H1 (cell line): ENCODE data around the gene RPTOR. TPM values are rescaled to one million over a fixed set of nuclear protein-coding genes. Genes with fewer than 3 reads are reported as not detected.

Experiments used
- CTCF ChIA-PET: fragments of 300-600 bp; sonication (Branson Sonifier 250); formaldehyde crosslinking; loops from one replicate; lab custom pipeline; 2021; ENCODE audit not compliant: partially characterized antibody; lab: Charles Lee
- POLR2A ChIA-PET: fragments of 300-600 bp; sonication (Branson Sonifier 250); formaldehyde crosslinking; loops from one replicate; lab custom pipeline; 2021; ENCODE audit warnings: inconsistent platforms; ENCODE audit not compliant: partially characterized antibody; lab: Charles Lee
- DNase-seq, 2 experiments: peaks; one replicate each; pipeline versions ENCODE4 v3.0.0 to v3.0.0-alpha.2; 2010 to 2022; ENCODE audit warnings: low spot score in 2 of 2, low read depth in 1 of 2, mixed read lengths in 1 of 2
- FAIRE-seq: peaks from 2 replicates; lab custom pipeline; 2011; peaks lifted over from hg19 to GRCh38; lab: Jason Lieb, UNC
- H2AFZ ChIP-seq: 2 replicates; pipeline ENCODE4 v1.8.1; 2012; ENCODE audit warnings: low read length, inconsistent platforms
- H2AK5ac ChIP-seq: 2 replicates; pipeline ENCODE4 v1.6.1; 2013; ENCODE audit warnings: low read depth, low read length
- H2BK120ac ChIP-seq: replicated peaks from 2 replicates; pipeline ENCODE3; 2013; ENCODE audit warnings: low read depth, low read length, inconsistent platforms
- H2BK12ac ChIP-seq: 2 replicates; pipeline ENCODE4 v1.6.1; 2013; ENCODE audit warnings: low read depth, low read length
- H2BK15ac ChIP-seq: 2 replicates; pipeline ENCODE4 v1.6.1; 2013; ENCODE audit warnings: low read length
- H2BK20ac ChIP-seq: 2 replicates; pipeline ENCODE4 v1.6.1; 2013; ENCODE audit warnings: low read length
- H2BK5ac ChIP-seq: 2 replicates; pipeline ENCODE4 v1.6.1; 2013; ENCODE audit warnings: low read depth, low read length
- H3K14ac ChIP-seq: 2 replicates; pipeline ENCODE4 v1.6.1; 2013; ENCODE audit warnings: inconsistent platforms; ENCODE audit not compliant: insufficient read length
- H3K18ac ChIP-seq: 2 replicates; pipeline ENCODE4 v1.6.1; 2013; ENCODE audit warnings: low read length; ENCODE audit errors: extremely low read depth
- H3K23ac ChIP-seq: 2 replicates; pipeline ENCODE4 v1.6.1; 2013; ENCODE audit warnings: inconsistent platforms; ENCODE audit not compliant: insufficient read length
- H3K23me2 ChIP-seq: 2 replicates; pipeline ENCODE4 v1.6.1; 2013; ENCODE audit warnings: low read depth, low read length
- H3K27ac ChIP-seq: 2 replicates; pipeline ENCODE4 v1.6.1; 2011; ENCODE audit warnings: low read depth, low read length, inconsistent platforms
- H3K27me3 ChIP-seq, 4 experiments: replicated peaks in 1 of 4; 1 replicate in 1 of 4; 2 replicates in 3 of 4; pipeline versions ENCODE4 v1.6.1 to v1.8.1; 2011 to 2013; ENCODE audit warnings: low read length in 3 of 4, mild to moderate bottlenecking in 3 of 4, inconsistent platforms in 2 of 4, mixed read lengths in 2 of 4, moderate library complexity in 1 of 4; ENCODE audit not compliant: control insufficient read depth in 3 of 4, insufficient read depth in 3 of 4; ENCODE audit errors: extremely low read depth in 1 of 4
- H3K36me3 ChIP-seq, 4 experiments: 2 replicates each; pipeline versions ENCODE4 v1.6.1 to v1.8.1; 2011 to 2013; ENCODE audit warnings: mild to moderate bottlenecking in 4 of 4, low read length in 3 of 4, moderate library complexity in 2 of 4, control low read depth in 1 of 4, inconsistent platforms in 1 of 4; ENCODE audit not compliant: insufficient read depth in 4 of 4, control insufficient read depth in 2 of 4
- H3K4ac ChIP-seq: replicated peaks from 2 replicates; pipeline ENCODE3; 2013; ENCODE audit warnings: low read length, low read depth, mixed read lengths, inconsistent platforms; ENCODE audit not compliant: insufficient read length
- H3K4me1 ChIP-seq, 4 experiments: replicated peaks in 1 of 4; 1 replicate in 1 of 4; 2 replicates in 3 of 4; pipeline versions ENCODE4 v1.6.1 to v1.8.1; 2011 to 2013; ENCODE audit warnings: low read length in 3 of 4, inconsistent platforms in 2 of 4, mixed read lengths in 1 of 4; ENCODE audit not compliant: insufficient read depth in 4 of 4, control insufficient read depth in 3 of 4
- H3K4me2 ChIP-seq, 2 experiments: 2 replicates each; pipeline versions ENCODE4 v1.6.1 to v1.8.1; 2011 to 2013; ENCODE audit warnings: low read depth in 2 of 2, low read length in 2 of 2, control low read depth in 1 of 2, inconsistent platforms in 1 of 2, mild to moderate bottlenecking in 1 of 2; ENCODE audit not compliant: insufficient read depth in 1 of 2
- H3K4me3 ChIP-seq, 4 experiments: fragments of 200-600, 300-600 bp in 1 of 4; sonication (generic), shearing (Covaris generic), sonication (Bioruptor Twin) in 1 of 4; 2 replicates each; pipeline versions ENCODE4 v1.5.1 to v1.8.1; 2011 to 2016; ENCODE audit warnings: low read length in 4 of 4, low read depth in 3 of 4, control low read depth in 2 of 4, inconsistent platforms in 2 of 4, mild to moderate bottlenecking in 2 of 4, mixed read lengths in 1 of 4, moderate library complexity in 1 of 4; ENCODE audit not compliant: insufficient read depth in 2 of 4; ENCODE audit errors: extremely low read depth in 1 of 4
- H3K56ac ChIP-seq: replicated peaks from 2 replicates; pipeline ENCODE3; 2013; ENCODE audit warnings: low read depth, mild to moderate bottlenecking, mixed read lengths, low read length, inconsistent platforms; ENCODE audit not compliant: insufficient read length
- H3K79me1 ChIP-seq: 2 replicates; pipeline ENCODE4 v1.6.1; 2013; ENCODE audit warnings: low read depth, low read length, control low read depth
- H3K79me2 ChIP-seq, 2 experiments: 2 replicates each; pipeline versions ENCODE4 v1.6.1 to v1.8.1; 2012 to 2013; ENCODE audit warnings: low read length in 2 of 2, mild to moderate bottlenecking in 2 of 2, inconsistent platforms in 1 of 2; ENCODE audit not compliant: insufficient read depth in 2 of 2, control insufficient read depth in 1 of 2
- H3K9ac ChIP-seq, 4 experiments: replicated peaks in 1 of 4; 1 replicate in 1 of 4; 2 replicates in 3 of 4; pipeline versions ENCODE4 v1.6.1 to v1.8.1; 2011 to 2013; ENCODE audit warnings: low read depth in 3 of 4, low read length in 3 of 4, control low read depth in 2 of 4, mild to moderate bottlenecking in 2 of 4, moderate library complexity in 2 of 4, inconsistent platforms in 1 of 4; ENCODE audit errors: extremely low read depth in 1 of 4
- H3K9me3 ChIP-seq, 2 experiments: 2 replicates each; pipeline versions ENCODE4 v1.6.1 to v1.8.1; 2012 to 2013; ENCODE audit warnings: mild to moderate bottlenecking in 2 of 2, moderate library complexity in 2 of 2, control low read depth in 1 of 2, inconsistent platforms in 1 of 2, low read depth in 1 of 2, low read length in 1 of 2, mixed read lengths in 1 of 2; ENCODE audit not compliant: insufficient read depth in 2 of 2
- H4K20me1 ChIP-seq, 2 experiments: replicated peaks in 1 of 2; 2 replicates each; pipeline versions ENCODE3 to v1.8.1; 2011 to 2013; ENCODE audit warnings: inconsistent platforms in 2 of 2, low read length in 2 of 2, mild to moderate bottlenecking in 1 of 2; ENCODE audit not compliant: insufficient read depth in 2 of 2, control insufficient read depth in 1 of 2
- H4K5ac ChIP-seq: 2 replicates; pipeline ENCODE4 v1.6.1; 2013; ENCODE audit warnings: low read length, low read depth, mixed read lengths, inconsistent platforms; ENCODE audit not compliant: insufficient read length
- H4K8ac ChIP-seq: 2 replicates; pipeline ENCODE4 v1.8.0; 2013; ENCODE audit warnings: mild to moderate bottlenecking, moderate library complexity, low read length, inconsistent platforms; ENCODE audit not compliant: insufficient read depth; ENCODE audit errors: extremely low read depth
- H4K91ac ChIP-seq: replicated peaks from 2 replicates; pipeline ENCODE3; 2013; ENCODE audit warnings: low read length, mixed read lengths, inconsistent platforms; ENCODE audit not compliant: insufficient read length
- EZH2 ChIP-seq: fragments of 200-600 bp; sonication (generic); IDR thresholded peaks from 2 replicates; pipeline ENCODE4 v1.7.1; 2012; ENCODE audit warnings: low read depth, mild to moderate bottlenecking, moderate library complexity, low read length, inconsistent platforms; ENCODE audit not compliant: severe bottlenecking
- RXRA ChIP-seq: IDR thresholded peaks from 2 replicates; pipeline ENCODE4 v1.6.1; 2011; ENCODE audit warnings: low read depth, mild to moderate bottlenecking, low read length, moderate library complexity; ENCODE audit not compliant: insufficient read depth
- SAP30 ChIP-seq: fragments of 300-600 bp; sonication (generic); IDR thresholded peaks from 2 replicates; pipeline ENCODE4 v1.7.1; 2012; ENCODE audit warnings: low read length, moderate library complexity, mild to moderate bottlenecking, inconsistent platforms; ENCODE audit not compliant: insufficient read depth, insufficient replicate concordance
- WGBS, 2 experiments: shearing (Covaris generic) in 1 of 2; methylation state at CpG; one replicate each; pipeline versions ENCODE4 v1.1.6 to v1.1.7; 2013 to 2015; ENCODE audit warnings: low lambda C conversion rate in 2 of 2, mixed read lengths in 2 of 2, inconsistent platforms in 1 of 2, low coverage in 1 of 2, missing lambda C conversion rate in 1 of 2; ENCODE audit not compliant: insufficient replicate concordance in 2 of 2, insufficient coverage in 1 of 2, insufficient read length in 1 of 2; ENCODE audit errors: extremely low coverage in 1 of 2, missing lambda C conversion rate in 1 of 2; 5-methylcytosine and 5-hydroxymethylcytosine counted together
- polyA plus RNA-seq, 7 experiments: library from polyadenylated mRNA; depleted of rRNA in 3 of 7; stranded (reverse) in 5 of 7; unstranded in 2 of 7; fragments of >200 nt in 5 of 7; fragments of 200-250 nt in 2 of 7; gene quantifications; 1 replicate in 5 of 7; 2 replicates in 1 of 7; 4 replicates in 1 of 7; pipeline versions ENCODE4 v1.2.1 to v1.2.3, GENCODE V29; 2011 to 2013; ENCODE audit warnings: missing spikeins in 2 of 7, mixed read lengths in 2 of 7
- total RNA-seq: library from RNA; stranded (reverse); fragmentation: NEBNext Ultra II Directional; extraction: Animal tissue kit (Norgen Biotek cat#: 25700); gene quantifications from 2 replicates; pipeline ENCODE4 v1.2.1, GENCODE V29; 2021
- TF ChIP-seq, protein P1 (sequence below): IDR thresholded peaks from 2 replicates; pipeline ENCODE4 v1.6.1; 2012; ENCODE audit warnings: low read length, inconsistent platforms

RPTOR gene
- total and polyA plus RNA-seq, 2 of the 8 experiments (the other 6 are each of a cell fraction or from before 2014, with no cell fraction given), result 6.9 to 28.7 TPM

DNA sequence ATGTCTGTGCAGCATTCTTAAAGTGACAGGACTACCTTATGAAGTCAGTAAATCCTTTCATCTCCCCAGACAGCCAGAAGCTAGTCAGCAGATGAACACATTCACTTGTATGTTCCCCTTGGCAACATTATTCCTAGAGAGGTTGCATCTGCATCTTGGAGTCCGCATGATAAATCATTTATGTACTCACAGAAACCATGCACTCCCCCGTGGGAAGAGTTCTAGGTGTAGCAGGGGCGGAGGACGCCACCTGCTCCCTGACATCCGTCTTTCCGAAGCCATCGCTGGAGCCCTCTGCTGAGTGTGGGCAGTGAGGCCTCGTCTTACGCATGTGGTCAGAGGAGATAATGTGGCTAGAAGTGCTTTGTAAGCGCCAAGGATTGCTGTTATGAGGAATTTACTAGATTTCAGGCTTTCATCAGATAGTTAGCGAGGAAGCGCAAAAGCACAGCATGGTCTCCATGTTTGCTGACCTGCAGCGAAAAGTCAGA, 144.5 kb downstream of the RPTOR start:
- FAIRE-seq (no peak), DNase-seq (no peak)
- no peaks in the 10 kb centered on the region for H3K27me3 ChIP-seq
- no peak overlapping the region for H4K8ac ChIP-seq
- no peak overlapping the region for H2AK5ac ChIP-seq
- no peak overlapping the region for H3K27ac ChIP-seq
- WGBS, 2 experiments, result 82% methylated on average over 13 of the region's 13 CpGs; no CpG with 5 or more reads in 1 of the 2 experiments
- H3K23me2 ChIP-seq, result no peaks in the 10 kb centered on the region
- H3K79me2 ChIP-seq, result peaks cover 0 to 30% of the 10 kb centered on the region in 2 experiments; a peak in 2 of 4 replicates
- H3K9me3 ChIP-seq, result no peaks in the 10 kb centered on the region
- H2BK20ac ChIP-seq, result no peak overlapping the region
- no peak overlapping the region for H3K4ac ChIP-seq
- H3K9ac ChIP-seq, result no peak overlapping the region
- no peaks in the 10 kb centered on the region for H3K36me3 ChIP-seq
- POLR2A ChIA-PET, result no interaction called here
- no peak overlapping the region for H3K4me2 ChIP-seq
- H2AFZ ChIP-seq, result no peak overlapping the region
- CTCF ChIA-PET, result no interaction called here
- H3K14ac ChIP-seq, result no peak overlapping the region
- no peak overlapping the region for H4K5ac ChIP-seq
- H3K23ac ChIP-seq, result no peak overlapping the region
- peaks cover 0 to 9% (median 4%) of the 10 kb centered on the region in 4 experiments; a peak in 4 of 7 replicates for H3K4me1 ChIP-seq
- no peak overlapping the region for H3K4me3 ChIP-seq
- peaks cover 11% of the 10 kb centered on the region for H3K79me1 ChIP-seq
- peaks cover 0 to 2% of the 10 kb centered on the region in 2 experiments for H4K20me1 ChIP-seq
- H4K91ac ChIP-seq, result no peak overlapping the region
- H3K56ac ChIP-seq, result no peak overlapping the region
- no peak overlapping the region for H2BK15ac ChIP-seq
- H2BK5ac ChIP-seq, result no peak overlapping the region
- H2BK12ac ChIP-seq, result no peak overlapping the region
- TF ChIP-seq, protein P1, sequence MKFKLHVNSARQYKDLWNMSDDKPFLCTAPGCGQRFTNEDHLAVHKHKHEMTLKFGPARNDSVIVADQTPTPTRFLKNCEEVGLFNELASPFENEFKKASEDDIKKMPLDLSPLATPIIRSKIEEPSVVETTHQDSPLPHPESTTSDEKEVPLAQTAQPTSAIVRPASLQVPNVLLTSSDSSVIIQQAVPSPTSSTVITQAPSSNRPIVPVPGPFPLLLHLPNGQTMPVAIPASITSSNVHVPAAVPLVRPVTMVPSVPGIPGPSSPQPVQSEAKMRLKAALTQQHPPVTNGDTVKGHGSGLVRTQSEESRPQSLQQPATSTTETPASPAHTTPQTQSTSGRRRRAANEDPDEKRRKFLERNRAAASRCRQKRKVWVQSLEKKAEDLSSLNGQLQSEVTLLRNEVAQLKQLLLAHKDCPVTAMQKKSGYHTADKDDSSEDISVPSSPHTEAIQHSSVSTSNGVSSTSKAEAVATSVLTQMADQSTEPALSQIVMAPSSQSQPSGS, result no peak
- TF ChIP-seq EZH2 (no peak), SAP30 (no peak), RXRA (no peak)
- no peak overlapping the region for H2BK120ac ChIP-seq
- no peak overlapping the region for H3K18ac ChIP-seq
